NCI-H2196 treated with DMSO at 0.1 percent for 48 hours (cell line): ENCODE data around the gene CAND1.

Source experiments
- DNase-seq: peaks from one replicate; lab custom pipeline; 2025; ENCODE audit not compliant: unreplicated experiment; lab: John Stamatoyannopoulos, UW

Gene CAND1

DNA sequence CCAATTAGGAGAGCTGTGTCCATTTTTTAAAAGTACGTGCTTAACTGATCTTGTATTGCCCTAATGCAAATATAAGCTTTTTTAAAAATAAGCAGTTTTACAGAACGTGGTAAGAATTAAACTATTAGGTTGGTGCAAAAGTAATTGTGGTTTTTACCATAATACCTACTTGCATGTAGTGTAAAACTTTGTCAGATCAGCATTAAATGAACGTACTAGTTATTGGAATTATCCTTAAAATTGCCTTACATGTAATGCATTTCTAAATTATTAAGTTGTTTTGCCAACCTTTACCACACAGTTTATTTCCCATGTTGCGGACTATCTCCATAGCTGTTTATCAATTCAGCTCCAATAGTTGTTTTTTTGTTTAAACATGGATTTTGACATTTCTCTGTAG is 10.9 kb downstream of the CAND1 start:
- DNase-seq, result no peak

GRCh38 chr12:67280572-67280971 is 11.4 kb downstream of the CAND1 start:
- DNase-seq, result no peak

GRCh38 chr12:67284561-67284960 is 15.4 kb downstream of the CAND1 start:
- DNase-seq, result no peak

DNA sequence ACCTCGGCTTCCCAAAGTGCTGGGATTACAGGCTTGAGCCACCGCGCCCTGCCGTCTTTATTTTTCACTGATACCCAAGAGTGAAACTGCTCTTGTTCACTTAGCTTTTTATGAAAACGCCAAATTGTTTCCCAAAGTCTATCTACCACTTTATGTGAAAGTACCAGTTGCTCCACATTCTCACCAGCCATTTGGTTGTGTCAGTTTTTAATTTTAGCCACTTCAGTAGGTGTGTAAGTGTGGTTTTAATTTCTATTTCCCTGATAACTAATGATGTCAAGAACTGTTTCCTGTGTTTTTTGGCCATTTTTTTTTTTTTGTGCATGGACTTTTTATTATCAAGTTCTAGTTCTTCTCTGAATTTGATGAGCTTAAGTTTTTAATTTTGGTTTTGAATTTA is 17.1 kb downstream of the CAND1 start:
- DNase-seq, result no peak

DNA sequence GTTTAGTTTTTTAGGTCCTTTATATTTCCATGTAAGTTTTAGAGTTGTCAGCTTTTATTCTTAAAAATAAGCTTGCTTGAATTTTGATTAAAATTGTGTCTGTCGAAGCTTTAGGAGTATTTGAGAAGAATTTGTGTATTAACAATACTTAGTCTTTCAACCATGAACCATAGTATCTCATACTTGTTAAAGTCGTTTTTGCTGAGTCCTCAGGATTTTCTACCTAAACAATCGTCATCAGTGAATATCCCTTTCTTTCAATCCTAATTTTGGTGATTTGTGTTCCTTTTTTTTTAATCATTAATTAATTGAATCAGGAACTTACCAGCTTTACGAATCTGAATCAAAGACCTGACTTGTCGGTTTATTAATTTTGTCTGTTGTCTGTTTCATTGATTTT is 18.2 kb downstream of the CAND1 start:
- no peak for DNase-seq

DNA sequence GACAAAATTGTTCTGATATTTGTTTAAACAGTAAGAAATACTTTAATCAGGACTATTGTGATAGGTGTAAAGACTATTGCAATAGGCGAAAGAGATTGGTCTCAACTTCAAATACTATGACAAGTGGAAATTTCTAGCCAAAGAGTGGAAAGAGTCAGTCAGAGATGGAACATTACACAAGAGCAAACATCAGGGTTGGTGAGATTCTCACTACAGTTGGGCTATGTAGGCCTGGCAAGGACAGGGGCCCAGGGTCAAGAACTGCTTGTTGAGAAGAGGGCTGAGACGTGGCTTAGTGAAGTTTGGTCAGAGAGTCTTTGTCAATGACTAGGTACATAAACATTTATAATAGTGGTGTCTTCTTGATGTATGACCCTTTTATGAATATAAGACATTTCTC is 19.4 kb downstream of the CAND1 start:
- DNase-seq, result no peak

DNA sequence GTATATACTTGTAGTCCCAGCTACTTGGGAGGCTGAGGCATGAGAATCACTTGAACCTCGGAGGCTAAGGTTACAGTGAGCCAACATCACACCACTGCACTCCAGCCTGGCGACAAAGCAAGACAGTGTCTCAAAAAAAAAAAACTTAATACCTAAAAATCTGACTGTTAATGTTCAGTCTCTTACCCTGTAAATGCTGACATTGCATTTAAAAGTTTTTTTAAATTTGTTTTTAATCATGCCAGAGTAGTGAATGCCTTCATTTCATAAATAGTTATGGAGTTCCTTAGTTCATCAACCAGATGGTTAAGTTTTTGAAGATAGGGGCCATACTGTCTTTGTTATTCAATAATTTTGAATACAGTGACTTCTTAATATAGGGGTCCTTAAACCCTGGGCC is 21.2 kb downstream of the CAND1 start:
- DNase-seq, result no peak

GRCh38 chr12:67299526-67299925 is 30.4 kb downstream of the CAND1 start:
- no peak for DNase-seq

GRCh38 chr12:67299926-67300325 is 30.8 kb downstream of the CAND1 start:
- no peak for DNase-seq

DNA sequence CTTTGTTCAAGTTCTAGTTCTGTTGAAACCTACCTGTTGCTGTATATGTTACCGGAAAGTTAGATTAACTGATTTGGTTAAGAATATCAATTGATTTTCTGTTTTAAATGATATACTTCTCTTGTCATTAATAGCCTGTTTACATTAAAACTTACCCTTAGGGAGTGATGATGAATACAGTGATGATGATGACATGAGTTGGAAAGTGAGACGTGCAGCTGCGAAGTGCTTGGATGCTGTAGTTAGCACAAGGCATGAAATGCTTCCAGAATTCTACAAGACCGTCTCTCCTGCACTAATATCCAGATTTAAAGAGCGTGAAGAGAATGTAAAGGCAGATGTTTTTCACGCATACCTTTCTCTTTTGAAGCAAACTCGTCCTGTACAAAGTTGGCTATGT is 33.0 kb downstream of the CAND1 start:
- DNase-seq, result no peak

GRCh38 chr12:67305544-67305943 is 36.4 kb downstream of the CAND1 start:
- no peak for DNase-seq

GRCh38 chr12:67306712-67307111 is 37.6 kb downstream of the CAND1 start:
- DNase-seq, result no peak

DNA sequence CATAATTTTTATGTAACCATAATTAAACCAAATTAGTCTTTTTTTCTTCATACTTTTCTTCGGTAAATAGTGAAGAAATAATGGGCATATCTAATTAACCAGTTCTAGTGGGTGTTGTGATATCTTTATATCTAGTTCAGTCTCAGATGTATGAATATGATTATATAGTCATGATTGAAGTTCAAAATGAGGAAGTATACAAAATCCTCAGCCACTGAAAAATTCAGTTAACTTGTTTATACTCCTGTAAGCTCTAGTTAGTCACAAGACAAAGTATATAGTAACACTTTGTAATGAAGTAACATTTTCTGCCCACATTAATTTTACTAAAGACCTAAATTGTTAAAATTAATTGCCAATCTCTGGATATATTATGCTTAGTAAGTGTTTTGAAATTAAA is 46.5 kb downstream of the CAND1 start:
- DNase-seq, result no peak

DNA sequence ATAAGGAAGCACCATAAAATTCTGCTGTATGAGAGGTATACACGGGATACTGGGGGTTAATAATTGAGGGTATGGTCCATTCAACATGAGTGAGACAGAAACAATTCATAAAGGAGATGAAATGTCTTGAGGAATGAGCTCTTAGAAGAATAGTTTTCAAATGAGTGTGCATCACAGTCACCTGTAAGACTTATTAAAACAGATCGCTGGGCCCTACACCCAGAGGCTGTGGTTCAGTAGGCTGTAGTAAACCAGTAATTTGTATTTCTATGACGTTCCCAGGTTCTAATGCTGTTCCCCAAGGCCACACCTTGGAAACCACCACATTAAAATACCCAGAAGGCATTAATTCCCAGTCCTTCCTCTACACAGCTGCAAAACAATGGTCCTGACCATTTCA is 49.6 kb downstream of the CAND1 start:
- no peak for DNase-seq

DNA sequence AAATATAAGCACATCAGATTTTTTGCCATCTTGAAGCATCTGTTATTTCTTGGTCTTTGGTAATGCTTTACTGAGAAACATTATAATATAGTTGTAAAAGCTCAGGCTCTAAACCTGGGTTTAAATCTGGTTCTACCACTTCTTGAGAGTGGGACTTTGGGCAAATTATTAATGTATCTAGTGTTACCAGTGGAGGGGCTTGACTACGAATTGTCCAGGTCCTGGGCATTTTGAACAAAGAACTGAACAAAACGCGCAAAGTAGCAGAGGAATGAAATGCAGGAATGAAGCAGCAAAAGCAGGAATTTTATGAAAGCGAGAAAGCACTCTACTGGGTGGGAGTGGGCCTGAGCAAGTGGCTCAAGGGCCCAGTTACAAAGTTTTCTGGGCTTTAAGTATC is 50.8 kb downstream of the CAND1 start:
- DNase-seq, result no peak

- no peak for DNase-seq
Observed at GRCh38 chr12:67320614-67321295, 51.6 kb downstream of the CAND1 start.

DNA sequence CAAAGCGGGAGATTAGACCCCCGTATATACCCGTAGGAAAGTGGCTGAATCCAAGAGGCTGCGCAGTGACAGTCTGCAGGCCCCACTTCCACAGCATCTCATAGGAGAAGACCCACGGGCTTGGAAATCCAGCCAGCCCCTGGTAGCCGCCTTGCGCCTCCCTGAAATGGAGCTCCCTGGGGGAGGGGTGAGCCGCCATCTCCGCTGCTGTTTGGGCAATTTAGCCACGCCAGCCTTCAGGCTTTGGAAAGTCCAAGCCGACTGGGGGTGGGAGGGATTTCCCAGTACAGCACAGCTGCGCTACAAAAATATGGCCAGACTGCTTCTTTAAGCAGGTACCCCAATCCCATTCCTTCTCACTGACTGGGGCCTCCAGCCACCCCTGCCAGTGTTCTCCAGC is 53.4 kb downstream of the CAND1 start:
- DNase-seq, result no peak

- no peak for DNase-seq
Observed at GRCh38 chr12:67323007-67323406, 53.8 kb downstream of the CAND1 start.

- no peak for DNase-seq
Observed at GRCh38 chr12:67326637-67327036, 57.5 kb downstream of the CAND1 start.

DNA sequence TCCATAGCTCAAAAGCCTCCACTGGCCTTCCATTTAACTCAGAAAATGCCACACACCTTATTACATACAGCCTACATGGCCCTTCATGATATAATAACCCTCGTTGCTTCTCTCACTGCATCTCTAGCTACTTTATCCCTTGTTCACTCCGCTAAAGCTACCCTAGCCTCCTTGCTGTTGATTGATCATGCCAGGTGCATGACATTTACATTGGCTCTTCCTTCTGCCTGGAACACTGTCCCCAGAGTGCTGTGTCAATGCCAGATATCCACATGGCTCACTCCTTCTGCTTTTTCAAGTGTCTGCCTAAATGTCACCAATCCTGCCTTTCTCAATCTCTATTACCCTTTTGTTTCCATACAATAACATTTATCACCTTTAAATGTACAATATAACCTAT is 58.3 kb downstream of the CAND1 start:
- no peak for DNase-seq

GRCh38 chr12:67331123-67331522 is 62.0 kb downstream of the CAND1 start:
- DNase-seq, result no peak

GRCh38 chr12:67331828-67332227 is 62.7 kb downstream of the CAND1 start:
- no peak for DNase-seq

GRCh38 chr12:67333649-67334048 is 64.5 kb downstream of the CAND1 start:
- DNase-seq, result no peak

DNA sequence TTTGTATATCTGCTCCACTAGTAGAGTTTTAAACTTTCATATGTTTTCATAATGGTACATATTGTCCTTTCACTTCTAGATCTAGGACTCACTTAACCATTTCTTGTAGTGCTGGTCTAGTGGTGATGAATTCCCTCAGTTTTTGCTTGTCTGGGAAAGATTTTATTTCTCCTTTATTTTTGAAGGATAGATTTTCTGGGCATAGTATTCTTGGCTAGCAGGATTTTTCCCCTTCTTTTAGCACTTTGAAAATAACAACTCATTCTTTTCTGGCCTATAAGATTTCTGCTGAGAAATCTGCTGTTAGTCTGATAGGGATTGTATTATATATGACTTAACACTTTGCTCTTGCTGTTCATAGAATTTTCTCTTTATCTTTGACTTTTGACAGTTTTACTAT is 69.3 kb downstream of the CAND1 start:
- no peak for DNase-seq
